Body of pancreas (tissue), 4 donors: ENCODE results near the gene HOXA3. TPM values are rescaled to one million over a fixed set of nuclear protein-coding genes. Genes with fewer than 3 reads are reported as not detected.

Experiments used
- ATAC-seq: fragments of 150-250 bp; one replicate; pipeline ENCODE4 v1.9.1; 2016
- DNase-seq, 4 donors: peaks; one replicate each; pipeline ENCODE4 v3.0.0-alpha.2; 2019
- H3K27ac ChIP-seq, 4 donors: fragments of 200-600 bp; sonication (generic); 1 replicate in 3 of 4; 2 replicates in 1 of 4; pipeline versions ENCODE4 v1.5.1 to v1.6.1; 2016 to 2019; ENCODE audit warnings: mild to moderate bottlenecking in 1 of 4, mixed read lengths in 1 of 4, moderate library complexity in 1 of 4
- H3K27me3 ChIP-seq, 2 donors: fragments of 200-600 bp; sonication (generic); one replicate each; pipeline ENCODE4 v1.6.0; 2016; ENCODE audit warnings: mild to moderate bottlenecking in 1 of 2
- H3K36me3 ChIP-seq, 2 donors: fragments of 200-600 bp; sonication (generic); replicated peaks in 1 of 2; 2 replicates each; pipeline ENCODE4 v1.5.1; 2016; ENCODE audit warnings: low read depth in 2 of 2; ENCODE audit not compliant: insufficient read depth in 1 of 2
- H3K4me1 ChIP-seq: fragments of 200-600 bp; sonication (generic); one replicate; pipeline ENCODE4 v1.6.0; 2016
- H3K4me3 ChIP-seq, 2 donors: fragments of 200-600 bp; sonication (generic); 1 replicate in 1 of 2; 2 replicates in 1 of 2; pipeline ENCODE4 v1.5.1; 2016 to 2019
- H3K9me3 ChIP-seq, 3 donors: fragments of 200-600 bp; sonication (generic); 1 replicate in 2 of 3; 2 replicates in 1 of 3; pipeline ENCODE4 v1.5.1; 2016
- POLR2A ChIP-seq, 3 donors: fragments of 450-650 bp; IDR thresholded peaks; one replicate each; pipeline ENCODE4 v1.6.1; 2016; ENCODE audit warnings: antibody characterized with exemption in 3 of 3, mild to moderate bottlenecking in 2 of 3
- WGBS, 2 donors: methylation state at CpG; one replicate each; pipeline ENCODE4 v1.1.5; 2017; 5-methylcytosine and 5-hydroxymethylcytosine counted together
- intact Hi-C: fragments of 100-400 bp; cut with DNase I; formaldehyde crosslinking; loops from one replicate; pipeline ENCODE4 v1.15.1; 2023
- total RNA-seq, 2 donors: library from RNA; depleted of rRNA; stranded (reverse); fragments of >200 nt; gene quantifications; one replicate each; pipeline ENCODE4 v1.1.0, GENCODE V29; 2016
- TF ChIP-seq, protein P1 (sequence below), 7 experiments: fragments of 450-650 bp in 4 of 7; fragments of 200-600 bp in 3 of 7; sonication (generic) in 3 of 7; IDR thresholded peaks; one replicate each; pipeline ENCODE4 v1.5.1; 2016 to 2019; ENCODE audit warnings: antibody characterized with exemption in 7 of 7

HOXA3 gene
- total RNA-seq, 2 donors from 2014 or later, result 1.6 TPM; not detected in 1

DNA sequence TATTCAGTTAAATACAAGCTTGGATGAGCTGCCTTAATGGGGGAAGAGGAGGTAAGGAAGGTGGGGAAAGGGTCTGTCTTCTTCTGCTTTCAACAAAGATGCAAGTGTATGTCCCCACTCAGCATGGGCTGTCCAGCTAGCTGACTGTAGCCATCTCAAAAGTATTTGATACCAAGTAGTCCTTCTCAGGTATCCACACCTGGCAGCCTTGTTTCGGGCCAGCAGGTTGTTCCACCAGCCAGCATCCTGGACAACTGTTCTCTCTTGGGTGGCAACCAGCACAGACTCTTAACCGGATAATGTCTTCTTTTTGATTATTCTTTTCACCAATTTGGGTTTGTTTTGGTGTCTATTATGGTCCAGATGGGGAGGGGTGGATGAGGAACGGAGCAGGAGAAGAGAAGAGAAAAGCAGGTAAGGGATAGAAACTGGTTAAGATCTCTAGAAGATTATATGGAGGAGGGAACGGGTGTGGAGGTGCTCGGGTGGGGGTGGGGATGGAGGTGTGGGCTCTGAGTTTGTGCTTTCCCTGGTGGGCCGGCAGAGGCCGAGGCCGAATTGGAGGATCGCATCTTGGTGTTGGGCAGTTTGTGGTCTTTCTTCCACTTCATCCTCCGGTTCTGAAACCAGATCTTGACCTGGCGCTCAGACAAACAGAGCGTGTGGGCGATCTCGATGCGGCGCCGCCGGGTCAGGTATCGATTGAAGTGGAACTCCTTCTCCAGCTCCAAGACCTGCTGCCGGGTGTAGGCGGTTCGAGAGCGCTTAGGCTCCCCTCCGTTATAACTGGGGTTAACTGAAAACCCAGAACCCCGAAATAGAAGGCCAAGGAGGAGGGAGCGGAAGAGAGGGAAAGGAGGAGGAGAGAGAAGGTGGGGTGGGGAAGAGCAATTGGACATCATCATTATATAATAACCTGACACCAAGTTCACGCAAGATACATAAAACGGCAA is 23.3 kb downstream of the HOXA3 start:
- 17 to 25% methylated on average over 18 to 28 of the region's 28 CpGs for WGBS, 2 donors
- TF ChIP-seq POLR2A (IDR thresholded peaks at IDR 0.05), result no peak
- TF ChIP-seq, protein P1, sequence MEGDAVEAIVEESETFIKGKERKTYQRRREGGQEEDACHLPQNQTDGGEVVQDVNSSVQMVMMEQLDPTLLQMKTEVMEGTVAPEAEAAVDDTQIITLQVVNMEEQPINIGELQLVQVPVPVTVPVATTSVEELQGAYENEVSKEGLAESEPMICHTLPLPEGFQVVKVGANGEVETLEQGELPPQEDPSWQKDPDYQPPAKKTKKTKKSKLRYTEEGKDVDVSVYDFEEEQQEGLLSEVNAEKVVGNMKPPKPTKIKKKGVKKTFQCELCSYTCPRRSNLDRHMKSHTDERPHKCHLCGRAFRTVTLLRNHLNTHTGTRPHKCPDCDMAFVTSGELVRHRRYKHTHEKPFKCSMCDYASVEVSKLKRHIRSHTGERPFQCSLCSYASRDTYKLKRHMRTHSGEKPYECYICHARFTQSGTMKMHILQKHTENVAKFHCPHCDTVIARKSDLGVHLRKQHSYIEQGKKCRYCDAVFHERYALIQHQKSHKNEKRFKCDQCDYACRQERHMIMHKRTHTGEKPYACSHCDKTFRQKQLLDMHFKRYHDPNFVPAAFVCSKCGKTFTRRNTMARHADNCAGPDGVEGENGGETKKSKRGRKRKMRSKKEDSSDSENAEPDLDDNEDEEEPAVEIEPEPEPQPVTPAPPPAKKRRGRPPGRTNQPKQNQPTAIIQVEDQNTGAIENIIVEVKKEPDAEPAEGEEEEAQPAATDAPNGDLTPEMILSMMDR (IDR thresholded peaks at IDR 0.05), result no peak
- Histone ChIP-seq H3K9me3 (no peaks in the 10 kb centered on the region), H3K27me3 (peaks cover 0 to 36% of the 10 kb centered on the region in 2 donors), H3K4me3 (no peak overlapping the region), H3K4me1 (peaks cover 10% of the 10 kb centered on the region), H3K36me3 (no peaks in the 10 kb centered on the region), H3K27ac (no peak overlapping the region)
- intact Hi-C loops, result no loop called here
- no peak for ATAC-seq
- no peak for DNase-seq

DNA sequence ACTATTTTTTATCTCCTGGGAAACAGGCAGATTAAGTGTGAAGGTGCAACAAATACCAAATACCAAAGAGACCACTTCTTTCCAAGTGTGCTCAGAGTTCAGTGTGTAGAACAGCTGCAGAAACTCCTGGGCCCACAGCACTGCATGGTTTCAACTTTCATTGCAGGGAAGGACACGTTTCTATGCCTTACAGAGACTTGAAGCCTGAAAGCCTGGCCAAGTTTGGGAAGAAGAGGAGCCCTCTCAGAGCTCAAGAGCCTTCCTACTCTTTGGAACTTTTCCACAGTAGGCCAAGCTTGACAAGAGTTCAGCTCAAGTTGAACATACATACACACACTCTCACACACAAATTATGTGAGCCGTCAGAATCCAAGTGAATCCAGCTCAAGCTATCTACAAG is 24.3 kb downstream of the HOXA3 start:
- TF ChIP-seq, protein P1 (IDR thresholded peaks at IDR 0.05), result no peak
- no peak for TF ChIP-seq POLR2A (IDR thresholded peaks at IDR 0.05)
- no peaks in the 10 kb centered on the region for H3K36me3 ChIP-seq
- H3K4me3 ChIP-seq, result no peak overlapping the region
- no peak overlapping the region for H3K27ac ChIP-seq
- no peaks in the 10 kb centered on the region for H3K9me3 ChIP-seq
- intact Hi-C loops, result no loop called here
- WGBS, 2 donors, result 23 to 39% methylated on average over 2 of the region's 2 CpGs
- H3K4me1 ChIP-seq, result peaks cover 10% of the 10 kb centered on the region
- ATAC-seq, result no peak
- no peak for DNase-seq
- H3K27me3 ChIP-seq, result peaks cover 0 to 47% of the 10 kb centered on the region in 2 donors

DNA sequence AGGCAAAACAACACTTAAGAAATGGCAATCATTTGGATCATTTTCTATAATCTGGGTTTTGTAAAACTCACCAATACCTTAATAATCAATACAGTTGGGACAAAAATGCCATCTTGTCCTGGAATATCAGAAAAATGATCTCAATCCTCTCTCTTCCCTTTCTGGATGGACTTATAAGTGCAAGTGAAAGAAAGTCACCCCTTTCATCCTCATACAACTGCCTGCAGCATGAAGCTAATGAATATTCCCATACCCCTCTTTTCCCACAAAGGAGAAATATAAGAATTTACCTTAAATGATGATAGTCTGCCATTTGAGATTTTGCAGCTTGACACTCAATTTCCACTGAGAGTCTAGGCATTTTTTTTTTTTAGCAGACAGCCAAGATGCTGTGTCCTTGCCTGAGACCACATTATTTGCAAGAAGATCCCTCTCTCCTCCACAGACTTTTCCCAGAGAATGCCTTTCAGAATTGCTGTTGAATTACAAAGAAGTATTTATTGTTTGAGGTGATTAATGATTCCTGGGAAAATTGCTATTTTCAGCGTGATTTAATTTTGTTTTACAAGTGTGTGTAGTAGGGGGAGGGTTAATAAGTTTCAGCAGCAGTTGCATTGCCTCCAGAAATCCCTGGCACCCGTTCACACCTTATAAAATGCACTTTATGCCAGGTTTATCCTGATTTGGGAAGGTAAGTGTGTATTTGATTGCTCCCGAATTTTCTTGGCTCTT is 25.6 kb downstream of the HOXA3 start:
- Histone ChIP-seq H3K4me1 (peaks cover 16% of the 10 kb centered on the region), H3K27me3 (peaks cover 0 to 58% of the 10 kb centered on the region in 2 donors), H3K36me3 (no peaks in the 10 kb centered on the region), H3K4me3 (no peak overlapping the region), H3K9me3 (no peaks in the 10 kb centered on the region), H3K27ac (no peak overlapping the region)
- TF ChIP-seq POLR2A (IDR thresholded peaks at IDR 0.05), result no peak
- ATAC-seq, result no peak
- intact Hi-C loops, result no loop called here
- no peak for DNase-seq
- 10 to 19% methylated on average over 3 of the region's 3 CpGs for WGBS, 2 donors

DNA sequence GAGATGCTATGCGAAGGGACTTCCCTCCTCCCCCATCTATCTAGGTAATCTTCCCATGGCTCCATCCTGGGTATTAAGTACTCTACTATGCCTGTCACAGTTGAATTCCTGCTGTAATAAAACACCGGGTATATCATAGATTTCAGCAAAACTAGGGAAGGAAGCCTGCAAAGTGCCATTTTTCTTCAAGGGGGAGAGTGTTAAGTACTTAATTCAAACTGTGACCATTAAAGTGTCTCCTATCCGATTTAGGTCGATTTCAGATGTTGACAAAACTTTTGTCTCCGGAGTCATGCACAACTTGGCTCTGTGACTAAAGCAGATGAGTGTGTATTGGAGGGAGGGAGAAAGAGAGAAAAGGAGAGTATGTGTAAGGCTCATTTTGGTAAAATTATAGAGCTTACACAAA is 26.4 kb downstream of the HOXA3 start:
- ATAC-seq (no peak), DNase-seq (no peak)
- Histone ChIP-seq H3K4me3 (no peak overlapping the region), H3K27me3 (peaks cover 0 to 52% of the 10 kb centered on the region in 2 donors), H3K27ac (no peak overlapping the region), H3K4me1 (peaks cover 14% of the 10 kb centered on the region), H3K9me3 (no peaks in the 10 kb centered on the region), H3K36me3 (no peaks in the 10 kb centered on the region)
- TF ChIP-seq POLR2A (IDR thresholded peaks at IDR 0.05), result no peak
- TF ChIP-seq, protein P1 (IDR thresholded peaks at IDR 0.05), result no peak
- 8 to 23% methylated on average over 5 of the region's 5 CpGs for WGBS, 2 donors
- intact Hi-C loops, result no loop called here
